Measurements from ENCODE around the gene MCTP1. TPM values are rescaled to one million over a fixed set of nuclear protein-coding genes. Genes with fewer than 3 reads are reported as not detected.

The MCTP1 gene
- total RNA-seq, 1 donor from 2014 or later: 12.8 TPM

DNA sequence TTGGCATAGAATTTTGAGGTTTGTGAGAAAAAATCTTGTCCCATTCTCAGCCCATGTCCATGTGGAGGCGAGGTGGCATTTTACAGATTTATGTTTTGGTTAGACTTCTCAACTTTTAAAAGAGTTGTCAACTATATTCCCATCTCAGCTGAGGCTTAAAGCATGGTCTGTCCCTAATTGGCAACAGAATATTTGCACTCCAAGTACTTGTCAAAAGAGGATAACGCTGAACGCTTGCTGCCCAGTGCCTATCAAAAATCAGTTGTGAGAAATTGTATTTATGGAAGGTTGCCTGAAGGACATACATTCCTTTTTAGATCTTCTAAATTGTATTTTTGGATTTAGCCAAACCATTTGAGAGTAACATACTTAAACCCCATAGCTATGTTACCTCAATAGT is 464.4 kb downstream of the MCTP1 start:
- no peak overlapping the region for H3K4me3 ChIP-seq
- H3K9me3 ChIP-seq: no peaks in the 10 kb centered on the region
- H3K27ac ChIP-seq: no peak overlapping the region
- no peak for TF ChIP-seq CTCF (IDR thresholded peaks at IDR 0.05)
- no peak for TF ChIP-seq POLR2AphosphoS5 (IDR thresholded peaks at IDR 0.05; ENCODE audit: insufficient read depth in 1 of 2, low read depth in 1 of 2)
- no peak for TF ChIP-seq POLR2A (IDR thresholded peaks at IDR 0.05)
- intact Hi-C loops (cut with DNase I): no loop called here
- H3K4me1 ChIP-seq: no peaks in the 10 kb centered on the region
- DNase-seq (ENCODE audit: extremely low spot score in 2 of 2): no peak
- H3K36me3 ChIP-seq: no peaks in the 10 kb centered on the region
- H3K27me3 ChIP-seq: no peaks in the 10 kb centered on the region

GRCh38 chr5:94818904-94819303 is 466.0 kb downstream of the MCTP1 start:
- no peak for TF ChIP-seq CTCF (IDR thresholded peaks at IDR 0.05)
- TF ChIP-seq POLR2AphosphoS5 (IDR thresholded peaks at IDR 0.05; ENCODE audit: insufficient read depth in 1 of 2, low read depth in 1 of 2): no peak
- TF ChIP-seq POLR2A (IDR thresholded peaks at IDR 0.05): no peak
- Histone ChIP-seq H3K27me3 (no peaks in the 10 kb centered on the region), H3K9me3 (no peaks in the 10 kb centered on the region), H3K4me1 (no peaks in the 10 kb centered on the region), H3K27ac (no peak overlapping the region), H3K36me3 (no peaks in the 10 kb centered on the region), H3K4me3 (no peak overlapping the region)
- no peak for DNase-seq (ENCODE audit: extremely low spot score in 2 of 2)
- intact Hi-C loops (cut with DNase I): no loop called here

GRCh38 chr5:94815313-94816039 is 469.4 kb downstream of the MCTP1 start:
- no peaks in the 10 kb centered on the region for H3K4me1 ChIP-seq
- intact Hi-C loops (cut with DNase I): no loop called here
- no peak for DNase-seq (ENCODE audit: extremely low spot score in 2 of 2)

DNA sequence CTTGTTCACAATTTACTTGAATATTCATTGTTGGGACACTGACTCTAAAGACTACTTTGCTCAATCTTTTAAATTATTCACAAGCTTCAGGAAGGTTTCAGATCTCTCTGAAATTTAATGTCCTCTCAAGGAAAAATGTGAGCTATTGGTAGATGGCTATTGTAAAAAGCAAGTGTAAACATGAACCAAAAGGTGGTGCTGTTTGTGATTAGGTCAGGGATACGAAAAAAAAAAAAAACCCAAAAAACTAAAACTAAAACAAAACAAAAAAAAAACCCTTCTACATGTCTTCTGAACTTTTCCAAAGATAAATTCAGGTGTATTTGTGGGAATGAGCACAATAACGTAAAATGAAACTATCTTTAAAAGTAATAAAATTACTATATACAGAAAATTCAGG is 472.7 kb downstream of the MCTP1 start:
- TF ChIP-seq POLR2A (IDR thresholded peaks at IDR 0.05): no peak
- TF ChIP-seq POLR2AphosphoS5 (IDR thresholded peaks at IDR 0.05; ENCODE audit: insufficient read depth in 1 of 2, low read depth in 1 of 2): no peak
- TF ChIP-seq CTCF (IDR thresholded peaks at IDR 0.05): no peak
- Histone ChIP-seq H3K4me1 (no peaks in the 10 kb centered on the region), H3K27ac (no peak overlapping the region), H3K27me3 (no peaks in the 10 kb centered on the region), H3K4me3 (no peak overlapping the region), H3K9me3 (no peaks in the 10 kb centered on the region), H3K36me3 (no peaks in the 10 kb centered on the region)
- intact Hi-C loops (cut with DNase I): no loop called here
- DNase-seq (ENCODE audit: extremely low spot score in 2 of 2): no peak

More at GRCh38 chr5:94815313-94816039, 469.4 kb downstream of the MCTP1 start:
- TF ChIP-seq CTCF (IDR thresholded peaks at IDR 0.05) (no peak), POLR2A (IDR thresholded peaks at IDR 0.05) (no peak), POLR2AphosphoS5 (IDR thresholded peaks at IDR 0.05; ENCODE audit: insufficient read depth in 1 of 2, low read depth in 1 of 2) (no peak)
- Histone ChIP-seq H3K9me3 (no peaks in the 10 kb centered on the region), H3K36me3 (no peaks in the 10 kb centered on the region), H3K4me3 (no peak overlapping the region), H3K27me3 (no peaks in the 10 kb centered on the region), H3K27ac (no peak overlapping the region)

DNA sequence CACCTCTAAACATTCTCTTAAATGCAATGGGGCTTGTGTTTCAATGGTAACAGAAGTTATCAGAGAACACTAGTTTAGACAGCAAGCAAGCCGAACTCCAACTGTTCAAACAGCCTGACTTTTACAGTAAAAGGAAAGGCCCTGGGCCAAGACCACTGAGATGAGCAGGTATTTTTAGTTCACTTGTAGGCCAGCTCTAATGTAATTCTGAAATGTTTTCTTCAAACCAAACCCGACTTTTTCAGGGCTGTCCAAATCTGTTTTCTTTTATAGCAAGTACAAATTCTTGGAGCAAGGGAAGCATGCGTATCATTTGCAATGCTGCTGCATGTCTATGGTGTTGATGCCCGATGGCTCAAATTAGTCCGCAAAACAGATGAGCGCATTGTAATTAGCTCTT is 473.6 kb downstream of the MCTP1 start:
- Histone ChIP-seq H3K36me3 (no peaks in the 10 kb centered on the region), H3K4me3 (no peak overlapping the region), H3K27me3 (no peaks in the 10 kb centered on the region), H3K9me3 (no peaks in the 10 kb centered on the region), H3K4me1 (no peaks in the 10 kb centered on the region), H3K27ac (no peak overlapping the region)
- TF ChIP-seq POLR2A (IDR thresholded peaks at IDR 0.05) (no peak), POLR2AphosphoS5 (IDR thresholded peaks at IDR 0.05; ENCODE audit: insufficient read depth in 1 of 2, low read depth in 1 of 2) (no peak), CTCF (IDR thresholded peaks at IDR 0.05) (no peak)
- DNase-seq (ENCODE audit: extremely low spot score in 2 of 2): no peak
- intact Hi-C loops (cut with DNase I): no loop called here

Measured in vagina (tissue), 2 donors.